GM12878 (cell line): ENCODE data around the gene PIEZO2. TPM values are rescaled to one million over a fixed set of nuclear protein-coding genes. Genes with fewer than 3 reads are reported as not detected.

Experiments used
- CTCF ChIP-seq, 3 experiments: IDR thresholded peaks in 2 of 3; conservative IDR thresholded peaks in 1 of 3; 2 replicates each; pipeline ENCODE4 v1.5.1; 2011; ENCODE audit warnings: low read depth in 3 of 3, low read length in 3 of 3, mild to moderate bottlenecking in 3 of 3, control low read depth in 2 of 3, moderate library complexity in 2 of 3, inconsistent platforms in 1 of 3, mixed read lengths in 1 of 3; ENCODE audit not compliant: control insufficient read depth in 2 of 3, insufficient read depth in 1 of 3; ENCODE audit errors: extremely low read depth in 1 of 3
- IKZF2 ChIP-seq, 2 experiments: fragments of 450-650 bp; IDR thresholded peaks; 2 replicates each; pipeline ENCODE4 v1.6.1; 2017; ENCODE audit warnings: mild to moderate bottlenecking in 2 of 2, moderate library complexity in 2 of 2
- MXI1 ChIP-seq: fragments of 150-350 bp; IDR thresholded peaks from 2 replicates; pipeline ENCODE4 v1.6.1; 2011; ENCODE audit warnings: low read depth, mild to moderate bottlenecking, inconsistent platforms, low read length, improper control_type of control experiment
- PAX5 ChIP-seq: IDR thresholded peaks from 2 replicates; pipeline ENCODE4 v1.6.1; 2011; ENCODE audit warnings: low read depth, low read length, borderline replicate concordance
- PML ChIP-seq: IDR thresholded peaks from 2 replicates; pipeline ENCODE4 v1.6.1; 2012; ENCODE audit warnings: low read length, inconsistent platforms
- RAD51 ChIP-seq: fragments of 450-650 bp; IDR thresholded peaks from 2 replicates; pipeline ENCODE4 v1.6.1; 2016; ENCODE audit warnings: moderate library complexity, mild to moderate bottlenecking, inconsistent platforms
- RFX5 ChIP-seq: IDR thresholded peaks from 2 replicates; pipeline ENCODE4 v1.6.1; 2011; ENCODE audit warnings: low read depth, low read length, improper control_type of control experiment
- STAT1 ChIP-seq: fragments of 450-650 bp; conservative IDR thresholded peaks from 2 replicates; pipeline ENCODE4 v1.6.1; 2014; ENCODE audit warnings: antibody characterized with exemption, mild to moderate bottlenecking
- ZNF207 ChIP-seq: fragments of 450-650 bp; IDR thresholded peaks from 2 replicates; pipeline ENCODE4 v1.6.1; 2014; ENCODE audit warnings: antibody characterized with exemption, mild to moderate bottlenecking, borderline replicate concordance
- polyA plus RNA-seq, 11 experiments: library from polyadenylated mRNA; depleted of rRNA in 4 of 11; unstranded in 6 of 11; stranded (reverse) in 5 of 11; fragments of >200 nt; fragmentation: Nextera tagmentation in 4 of 11; fragmentation: Illumina TruSeq in 1 of 11; extraction: Ambion mirVana in 4 of 11; extraction: Trizol in 1 of 11; gene quantifications; 1 replicate in 1 of 11; 2 replicates in 10 of 11; pipeline versions ENCODE4 v1.2.1 to v1.2.3, GENCODE V29; 2011 to 2016; ENCODE audit warnings: inconsistent platforms in 2 of 11, missing spikeins in 2 of 11, low read depth in 1 of 11
- total RNA-seq, 4 experiments: library from RNA; depleted of rRNA in 3 of 4; stranded (reverse); fragments of >200 nt in 3 of 4; fragmentation: Illumina TruSeq in 1 of 4; extraction: Trizol in 1 of 4; gene quantifications; 2 replicates each; pipeline versions ENCODE4 v1.2.1 to v1.2.3, GENCODE V29; 2013 to 2021
- TF ChIP-seq, protein P1 (sequence below): IDR thresholded peaks from 2 replicates; pipeline ENCODE4 v1.6.1; 2011; ENCODE audit warnings: borderline replicate concordance, low read depth, mild to moderate bottlenecking, moderate library complexity, low read length; ENCODE audit not compliant: insufficient read depth, poor library complexity, severe bottlenecking

Gene PIEZO2
- total and polyA plus RNA-seq, 10 of the 15 experiments (the other 5 are each of a cell fraction or from before 2014, with no cell fraction given), result 6.7 to 42.3 (median 27.4) TPM

DNA sequence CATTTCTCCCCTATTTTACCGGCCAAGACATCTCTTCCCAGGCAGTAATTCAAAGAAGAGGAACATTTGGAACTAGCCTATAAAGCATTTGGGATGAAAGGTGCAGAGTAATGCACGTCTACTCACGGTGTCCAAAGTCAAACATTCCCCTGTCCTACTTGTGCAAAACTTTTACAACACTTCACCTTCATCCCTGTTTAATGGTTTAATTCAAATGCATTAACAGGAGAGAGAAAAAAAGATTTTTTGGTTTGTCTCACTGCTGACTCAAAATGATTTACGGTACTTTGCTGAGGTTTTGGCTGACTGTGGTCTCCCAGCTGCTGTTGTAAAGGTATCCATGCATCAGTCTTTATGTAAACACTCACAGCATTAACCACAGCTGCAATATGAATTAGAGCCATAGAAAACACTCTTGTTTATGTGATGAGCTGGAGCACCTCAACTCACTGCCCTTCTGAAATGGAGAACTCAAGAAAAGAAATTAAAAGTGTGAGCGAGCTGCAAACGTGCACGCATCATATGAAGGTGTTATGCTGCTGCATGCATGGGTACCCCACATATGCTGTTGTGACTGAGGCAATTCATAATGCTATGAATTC is 220.5 kb downstream of the PIEZO2 start (continued):
- TF ChIP-seq RFX5, result no peak
- no peak for TF ChIP-seq RAD51
- peak; percentile 81 for TF ChIP-seq PAX5
- TF ChIP-seq PML, result peak; percentile 64; the same call in 1 of the 2 replicates
- TF ChIP-seq ZNF207, result no peak
- TF ChIP-seq CTCF (IDR thresholded peaks at IDR 0.05 in 2 of 3, conservative IDR thresholded peaks at IDR 0.05 in 1 of 3; ENCODE audit: control insufficient read depth in 2 of 3, extremely low read depth in 1 of 3, insufficient read depth in 1 of 3, low read depth in 3 of 3, low read length in 3 of 3), result no peak
- TF ChIP-seq IKZF2 (IDR thresholded peaks at IDR 0.05), result peak; percentile 83 to 95
- TF ChIP-seq MXI1, result peak; percentile 55; the same call in 1 of the 2 replicates
- TF ChIP-seq, protein P1, sequence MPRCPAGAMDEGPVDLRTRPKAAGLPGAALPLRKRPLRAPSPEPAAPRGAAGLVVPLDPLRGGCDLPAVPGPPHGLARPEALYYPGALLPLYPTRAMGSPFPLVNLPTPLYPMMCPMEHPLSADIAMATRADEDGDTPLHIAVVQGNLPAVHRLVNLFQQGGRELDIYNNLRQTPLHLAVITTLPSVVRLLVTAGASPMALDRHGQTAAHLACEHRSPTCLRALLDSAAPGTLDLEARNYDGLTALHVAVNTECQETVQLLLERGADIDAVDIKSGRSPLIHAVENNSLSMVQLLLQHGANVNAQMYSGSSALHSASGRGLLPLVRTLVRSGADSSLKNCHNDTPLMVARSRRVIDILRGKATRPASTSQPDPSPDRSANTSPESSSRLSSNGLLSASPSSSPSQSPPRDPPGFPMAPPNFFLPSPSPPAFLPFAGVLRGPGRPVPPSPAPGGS, result peak; percentile 68
- no peak for TF ChIP-seq STAT1
